D721Med (cell line): Measurements from ENCODE around the gene GUCD1.

ENCODE experiments used
- DNase-seq: peaks from one replicate; pipeline ENCODE4 v3.0.0; 2011; ENCODE audit warnings: low spot score; ENCODE audit not compliant: insufficient read length
- FAIRE-seq: peaks from 2 replicates; lab custom pipeline; 2011; peaks lifted over from hg19 to GRCh38; lab: Jason Lieb, UNC
- CTCF ChIP-seq: IDR thresholded peaks from 2 replicates; pipeline ENCODE4 v1.5.1; 2012; ENCODE audit warnings: mild to moderate bottlenecking, control low read depth; ENCODE audit not compliant: insufficient read depth; ENCODE audit errors: missing control alignments

GUCD1 gene

GRCh38 chr22:24518228-24518627 is 36.7 kb downstream of the GUCD1 start:
- TF ChIP-seq CTCF = no peak
- no peak for FAIRE-seq
- no peak for DNase-seq

- FAIRE-seq = no peak
- no peak for TF ChIP-seq CTCF
- DNase-seq = no peak
Observed at GRCh38 chr22:24517446-24517845, 37.5 kb downstream of the GUCD1 start.

GRCh38 chr22:24516301-24516737 is 38.6 kb downstream of the GUCD1 start:
- no peak for TF ChIP-seq CTCF
- FAIRE-seq = no peak
- DNase-seq = no peak

GRCh38 chr22:24515027-24515338 is 40.0 kb downstream of the GUCD1 start:
- TF ChIP-seq CTCF = no peak
- FAIRE-seq (no peak), DNase-seq (no peak)

- DNase-seq = no peak
- TF ChIP-seq CTCF = no peak
- FAIRE-seq = no peak
Observed at GRCh38 chr22:24514241-24515026, 40.5 kb downstream of the GUCD1 start.

GRCh38 chr22:24513378-24514240 is 41.3 kb downstream of the GUCD1 start:
- DNase-seq = no peak
- TF ChIP-seq CTCF = no peak
- no peak for FAIRE-seq
